ENCODE data around the gene FH. TPM values are rescaled to one million over a fixed set of nuclear protein-coding genes. Genes with fewer than 3 reads are reported as not detected.

Gene FH
- total RNA-seq: 100 to 1,000 TPM; 146 to 181 TPM
- long read RNA-seq, transcript FH-201 (10 exons, 1,797 nt): major isoform, 441 of 449 reads
- long read RNA-seq, partial matches to known transcripts: 1 of 449 reads
- long read RNA-seq, other reads (novel, unspliced or antisense): 7 of 449 reads

DNA sequence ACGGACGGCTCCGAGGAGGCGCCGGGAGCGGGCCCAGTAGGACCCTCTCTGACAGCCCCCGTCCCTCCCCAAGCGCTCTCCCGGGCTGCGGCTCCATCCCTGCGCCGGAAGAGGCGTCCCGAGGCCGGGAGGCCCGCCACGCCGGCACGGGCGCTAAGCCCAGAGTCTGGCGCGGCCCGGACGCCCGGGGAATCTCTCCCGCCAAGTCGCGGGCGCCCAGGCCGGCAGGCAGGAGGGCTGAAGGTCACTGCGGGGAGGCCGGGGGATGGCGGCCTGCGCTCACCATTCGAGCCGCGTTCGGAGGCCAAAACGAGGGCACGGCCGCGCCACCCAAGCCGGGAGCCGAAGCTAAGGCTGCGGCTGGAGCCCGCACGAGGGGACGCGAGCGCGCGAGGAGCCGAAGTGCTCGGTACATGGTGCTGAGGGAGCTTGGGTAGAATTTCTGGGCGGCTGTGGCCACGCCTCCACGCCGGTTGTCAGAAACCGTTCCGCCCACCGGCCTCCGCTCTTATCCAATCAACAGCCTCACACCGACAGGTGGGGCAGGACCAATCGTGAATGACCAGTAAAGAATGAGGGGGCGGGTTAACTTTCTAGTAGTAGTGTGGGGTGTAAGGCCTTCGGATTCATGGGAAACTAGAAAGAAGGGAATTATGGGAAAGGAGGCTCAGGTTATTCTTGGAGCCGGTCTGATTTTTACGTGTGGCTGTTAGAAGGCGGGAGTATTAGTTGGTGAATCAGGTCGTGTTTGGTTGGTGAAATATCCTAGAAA is at the start of gene FH:
Gene FH, minus strand, starts transcription at position 448 of the 772 bp plus-strand sequence. Its CDS starts 33 bp downstream, at position 415.
- ATAC-seq (peak; percentile 99), DNase-seq (peak; percentile 97)
- intact Hi-C loops (cut with DNase I): no loop called here

DNA sequence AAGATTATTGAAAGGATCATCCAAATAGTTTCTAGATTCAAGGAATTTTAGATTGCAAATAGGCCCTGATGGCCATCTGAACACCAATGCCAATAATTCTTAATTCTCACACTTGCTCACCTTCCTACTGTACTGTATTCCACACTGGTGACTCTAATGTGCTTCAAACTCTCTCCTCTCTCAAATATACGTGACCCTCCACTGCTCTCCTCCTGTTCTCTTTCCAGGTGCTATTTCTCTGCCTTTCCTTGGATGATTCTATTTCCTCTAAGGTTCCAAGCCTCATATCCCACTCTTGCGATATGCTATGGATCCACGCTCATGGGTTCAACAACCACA is 41.3 kb upstream of the FH start:
- no peak for ATAC-seq
- intact Hi-C loops (cut with DNase I): no loop called here
- no peak for DNase-seq

DNA sequence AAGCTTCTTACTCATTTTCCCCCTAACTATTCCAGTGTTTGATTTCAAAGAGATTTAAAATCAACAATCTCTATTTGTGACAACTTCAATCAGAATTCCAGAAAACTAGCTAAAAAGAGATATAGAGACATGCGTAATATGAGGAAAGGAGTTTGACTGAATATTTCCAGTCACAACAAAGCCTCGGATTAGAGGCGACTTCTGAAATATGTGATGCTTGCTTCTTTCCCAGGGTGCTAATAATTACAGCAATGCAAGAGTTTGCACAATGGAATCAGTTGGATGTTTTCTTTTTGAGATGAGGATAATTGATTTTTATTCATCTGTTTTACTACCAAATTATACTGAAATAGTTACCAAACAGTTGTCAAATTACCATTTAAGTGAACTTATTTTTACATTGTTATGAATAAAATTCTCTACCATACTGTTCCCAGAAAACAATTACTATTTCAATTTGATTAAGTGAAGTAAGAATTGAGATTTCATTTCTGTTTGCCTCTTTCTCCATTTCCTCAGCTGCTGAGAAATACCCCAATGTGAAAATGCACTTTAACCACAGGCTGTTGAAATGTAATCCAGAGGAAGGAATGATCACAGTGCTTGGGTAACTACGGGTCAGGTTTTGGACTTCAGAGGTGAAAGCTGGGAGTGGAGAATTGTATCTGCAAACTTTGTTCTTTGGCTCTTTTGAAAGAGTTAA is 40.7 kb upstream of the FH start:
- intact Hi-C loops (cut with DNase I): no loop called here

DNA sequence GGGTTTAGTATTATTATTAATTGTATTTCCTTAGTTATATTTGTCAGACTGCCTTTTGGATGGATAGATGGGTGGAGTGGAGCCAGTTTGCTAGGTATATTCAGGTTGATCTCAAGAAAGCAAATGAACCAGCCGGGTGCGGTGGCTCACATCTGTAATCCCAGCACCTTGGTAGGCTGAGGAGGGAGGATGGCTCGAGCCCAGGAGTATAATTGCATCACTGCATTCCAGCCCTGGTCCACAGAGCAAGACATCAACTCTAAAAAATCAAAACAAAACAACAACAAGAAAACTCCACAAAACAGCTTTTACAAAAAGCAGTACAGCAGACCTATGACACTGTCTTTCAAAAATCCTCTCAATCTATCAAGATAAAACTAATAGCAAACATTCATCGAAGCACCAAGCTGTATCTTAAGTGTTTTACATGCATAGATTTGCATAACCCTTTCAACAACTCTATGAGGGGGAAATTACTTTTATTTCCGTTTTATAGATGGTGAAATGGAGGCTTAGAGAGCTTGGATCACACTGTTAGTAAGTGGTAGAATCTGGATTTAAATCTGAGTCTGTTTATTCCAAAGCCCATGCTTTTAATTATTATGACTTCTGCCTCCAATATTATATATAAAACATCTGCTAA is 38.1 kb upstream of the FH start:
- intact Hi-C loops (cut with DNase I): no loop called here
- no peak for DNase-seq
- ATAC-seq: no peak

More for the DNA sequence above, 40.7 kb upstream of the FH start:
- DNase-seq (no peak), ATAC-seq (no peak)

DNA sequence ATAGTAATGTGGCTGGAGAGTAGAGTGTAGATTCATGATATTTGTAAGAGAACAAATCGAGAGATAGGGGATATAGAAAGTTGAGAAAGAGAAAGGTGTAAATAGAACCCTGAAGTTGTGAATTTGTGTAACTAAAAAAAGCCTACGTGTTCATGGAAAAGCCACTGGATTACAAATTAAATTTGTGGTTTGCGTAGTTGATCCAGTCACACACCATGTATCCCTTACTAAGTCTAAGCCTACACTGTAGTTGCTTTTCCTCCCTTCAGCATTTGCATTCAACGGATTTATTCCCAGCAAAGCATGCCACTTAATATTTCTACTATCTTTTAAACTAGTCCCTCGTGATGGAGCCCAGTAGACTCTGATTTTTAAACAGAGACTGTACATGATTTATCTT is 37.5 kb upstream of the FH start:
- DNase-seq (no peak), ATAC-seq (no peak)
- intact Hi-C loops (cut with DNase I): no loop called here

DNA sequence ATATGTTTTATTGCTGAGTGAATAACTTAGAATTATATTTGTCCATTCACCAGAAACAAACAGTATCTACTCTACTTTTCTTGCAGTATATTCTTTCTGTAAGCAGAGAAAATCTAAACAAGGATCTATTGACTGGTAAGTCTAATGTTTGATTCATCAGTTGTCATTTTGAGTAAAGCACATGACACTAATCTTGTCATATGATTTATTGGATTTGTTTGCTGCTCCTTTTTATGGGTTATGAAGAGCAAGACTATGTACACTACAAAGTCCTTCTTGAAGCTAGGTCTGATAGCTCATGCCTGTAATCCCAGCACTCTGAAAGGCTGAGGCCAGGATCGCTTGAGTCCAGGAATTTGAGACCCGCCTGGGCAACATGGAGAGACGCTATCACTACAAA is 36.0 kb upstream of the FH start:
- DNase-seq: no peak
- intact Hi-C loops (cut with DNase I): no loop called here
- no peak for ATAC-seq

DNA sequence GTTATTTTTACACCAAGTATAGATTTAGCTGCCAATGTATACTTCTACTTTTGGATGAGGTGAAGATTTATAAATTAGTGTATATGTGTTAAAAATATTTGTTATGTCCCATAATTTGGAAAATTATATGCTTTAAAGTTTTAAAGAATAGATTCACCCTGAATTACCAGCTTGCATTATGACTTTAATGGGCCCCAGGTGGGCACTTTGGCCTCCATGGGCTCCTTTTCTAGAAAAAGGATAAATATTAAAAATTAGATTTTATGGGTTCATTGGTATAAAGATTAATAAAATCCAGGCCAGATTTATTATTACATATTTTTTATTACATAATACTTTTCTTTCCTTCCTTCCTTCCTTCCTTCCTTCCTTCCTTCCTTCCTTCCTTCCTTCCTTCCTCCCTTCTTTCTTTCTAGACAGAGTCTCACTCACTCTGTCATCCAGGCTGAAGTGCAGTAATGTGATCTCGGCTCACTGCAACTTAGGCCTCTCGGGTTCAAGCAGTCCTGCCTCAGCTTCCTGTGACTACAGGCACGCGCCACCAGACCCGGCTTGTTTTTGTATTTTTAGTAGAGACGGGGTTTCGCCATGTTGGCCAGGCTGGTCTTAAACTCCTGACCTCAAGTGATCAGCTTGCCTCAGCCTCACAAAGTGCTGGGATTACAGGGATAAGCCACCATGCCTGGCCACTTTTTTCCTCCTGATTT is 34.5 kb upstream of the FH start:
- no peak for ATAC-seq
- no peak for DNase-seq
- intact Hi-C loops (cut with DNase I): no loop called here

DNA sequence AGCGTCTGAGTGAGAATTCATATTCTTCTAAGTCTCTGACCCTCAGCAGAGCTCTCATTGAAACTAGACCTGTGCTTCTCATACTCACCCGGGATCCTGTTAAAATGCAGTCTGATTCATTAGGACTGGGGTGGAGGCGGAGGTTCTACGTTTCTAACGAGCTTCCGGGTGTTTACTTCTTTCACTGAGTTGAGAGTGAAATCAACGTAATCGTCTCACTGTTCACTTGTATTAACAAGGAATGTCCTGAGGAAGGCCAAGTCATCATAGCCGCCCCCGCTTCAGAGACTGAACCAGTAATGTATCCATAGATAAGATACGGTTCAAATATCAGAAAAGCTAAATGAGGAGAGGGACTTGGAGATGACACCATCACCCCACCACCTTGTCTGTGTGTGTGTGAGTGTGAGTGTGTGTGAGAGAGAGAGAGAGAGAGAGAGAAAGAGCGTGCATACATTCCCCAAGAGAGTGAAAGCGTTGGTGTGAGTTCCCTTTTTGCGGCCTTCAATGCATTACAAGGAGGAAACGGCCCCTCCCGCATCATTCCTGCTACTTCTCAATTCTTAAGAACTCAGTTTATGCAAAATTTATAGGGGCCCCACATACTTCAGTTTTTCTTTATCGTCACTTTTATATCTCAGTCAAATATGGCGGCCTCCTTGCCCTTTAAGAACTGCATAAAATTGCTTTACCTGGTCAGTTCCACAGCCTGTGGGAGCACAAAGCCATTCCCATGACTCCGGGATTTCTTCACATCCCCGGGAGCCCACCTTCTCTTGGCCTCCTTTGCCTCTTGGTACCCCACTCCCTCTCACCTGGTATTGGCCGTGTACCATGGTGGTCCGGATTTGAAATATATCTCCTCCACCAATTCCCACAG is 32.4 kb upstream of the FH start:
- ATAC-seq: peak; percentile 59 to 63
- peak; percentile 33 for DNase-seq
- intact Hi-C loops (cut with DNase I): no loop called here

DNA sequence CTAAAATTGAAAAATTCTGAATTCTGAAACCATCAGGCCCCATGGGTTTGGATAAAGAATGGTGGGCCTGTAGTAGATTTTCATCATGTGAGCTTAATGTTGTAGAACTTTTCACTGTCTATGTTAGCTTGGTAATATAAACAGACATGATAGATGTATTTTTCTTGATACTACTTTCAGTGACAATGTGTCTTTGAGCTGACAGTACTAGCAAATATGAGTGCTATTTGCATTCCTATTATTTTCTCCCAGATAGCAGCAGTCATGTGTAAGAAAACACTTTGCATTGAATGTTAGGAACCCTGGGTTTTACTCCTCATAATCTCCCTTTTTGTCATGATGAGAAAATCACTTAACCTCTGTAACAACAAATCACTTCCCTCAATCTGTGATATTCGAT is 30.8 kb upstream of the FH start:
- no peak for ATAC-seq

DNA sequence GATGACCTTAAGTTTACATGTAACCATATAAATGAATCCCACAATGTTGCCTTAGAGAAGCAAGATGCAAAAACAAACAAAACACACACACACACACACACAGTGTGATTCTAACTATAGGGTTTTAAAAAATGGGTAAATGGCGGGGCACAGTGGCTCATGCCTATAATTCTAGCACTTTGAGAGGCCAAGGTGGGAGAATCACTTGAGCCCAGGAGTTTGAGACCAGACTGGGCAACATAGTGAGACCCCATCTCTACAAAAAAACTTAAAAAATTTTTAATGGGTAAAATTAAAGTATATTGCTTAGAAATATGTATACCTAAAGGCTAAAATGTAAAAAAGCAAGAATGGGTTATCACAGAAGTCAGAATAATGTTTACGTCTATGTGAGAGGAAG is 28.5 kb upstream of the FH start:
- intact Hi-C loops (cut with DNase I): no loop called here
- DNase-seq (no peak), ATAC-seq (no peak)

More for the DNA sequence above, 30.8 kb upstream of the FH start:
- intact Hi-C loops (cut with DNase I): no loop called here
- DNase-seq: no peak

DNA sequence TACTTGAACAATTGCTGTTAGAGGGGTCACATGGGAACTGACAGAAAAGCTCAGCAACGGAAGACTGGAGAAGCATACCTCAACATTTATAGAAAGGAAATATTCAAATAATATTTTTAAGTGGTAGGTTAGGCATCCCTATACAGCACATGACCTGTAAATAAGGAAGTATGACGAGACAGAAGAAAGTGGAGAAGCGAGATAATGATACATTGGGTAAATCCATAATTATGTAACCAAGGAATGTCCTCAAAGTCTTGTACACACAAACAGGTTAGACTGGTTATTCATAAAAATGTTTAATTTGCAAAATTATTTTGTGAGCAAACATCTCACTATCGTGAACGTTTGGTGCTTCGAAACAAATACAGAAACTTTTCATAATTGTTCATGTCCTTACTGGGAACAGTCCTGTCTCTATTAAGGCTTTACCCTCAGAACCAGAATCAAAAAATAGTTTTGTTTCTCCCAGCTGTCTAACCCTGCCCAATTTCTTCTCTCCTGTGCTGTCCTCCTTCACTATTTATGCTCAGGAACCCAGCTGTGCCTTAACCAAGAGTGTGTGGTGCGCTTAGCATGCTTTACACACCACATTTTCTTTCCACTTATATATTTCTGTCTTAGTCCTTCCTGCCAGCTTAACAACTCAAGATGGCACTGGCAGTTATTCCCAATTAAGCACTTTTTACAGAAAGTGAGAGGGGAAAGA is 22.8 kb upstream of the FH start:
- no peak for ATAC-seq
- no peak for DNase-seq
- intact Hi-C loops (cut with DNase I): no loop called here

DNA sequence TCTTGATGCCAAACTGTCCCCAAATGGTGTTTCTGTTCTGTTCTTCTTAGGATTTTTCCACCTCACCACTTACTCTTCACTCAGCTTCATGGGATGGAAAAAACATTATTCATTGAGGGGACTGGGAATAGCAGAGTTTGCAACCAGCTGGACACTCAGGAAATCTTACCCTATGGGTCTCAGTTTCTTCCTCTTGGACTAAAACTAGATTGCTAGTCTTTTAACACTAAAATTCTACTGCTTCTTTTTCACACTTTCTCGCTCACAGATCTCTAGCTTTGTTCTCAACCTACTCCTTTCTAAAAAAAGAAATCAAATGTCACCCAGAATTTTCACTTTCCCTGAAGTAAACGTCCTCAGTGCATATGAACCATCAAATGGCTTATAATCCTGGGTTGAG is 17.4 kb upstream of the FH start:
- intact Hi-C loops (cut with DNase I): loop anchor here in 1 of 2 donors (10.0 kb wide), 1 partner anchor 88 kb away; no protein-coding TSS in a partner anchor
- no peak for DNase-seq
- no peak for ATAC-seq

DNA sequence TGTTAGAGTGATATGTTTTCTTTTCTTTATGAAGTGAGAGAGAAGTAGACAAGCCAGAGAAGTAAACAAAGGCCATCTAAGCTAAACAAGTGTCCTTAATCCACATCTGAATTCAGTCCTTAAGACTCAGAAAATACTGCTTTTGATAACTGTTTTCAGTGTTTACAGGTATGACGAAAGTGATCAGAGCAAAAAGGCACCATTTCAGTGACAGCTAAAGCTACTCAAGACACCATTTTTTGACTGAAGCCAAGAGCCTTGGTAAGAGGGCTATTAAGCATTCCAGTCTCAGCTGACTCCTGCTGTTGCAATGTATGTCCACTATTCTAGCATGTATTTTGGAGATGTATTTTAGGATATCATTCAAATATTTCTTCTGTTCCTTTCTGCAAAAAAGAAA is 16.7 kb upstream of the FH start:
- intact Hi-C loops (cut with DNase I): loop anchor here in 1 of 2 donors (10.0 kb wide), 1 partner anchor 88 kb away; no protein-coding TSS in a partner anchor
- ATAC-seq: no peak
- no peak for DNase-seq

DNA sequence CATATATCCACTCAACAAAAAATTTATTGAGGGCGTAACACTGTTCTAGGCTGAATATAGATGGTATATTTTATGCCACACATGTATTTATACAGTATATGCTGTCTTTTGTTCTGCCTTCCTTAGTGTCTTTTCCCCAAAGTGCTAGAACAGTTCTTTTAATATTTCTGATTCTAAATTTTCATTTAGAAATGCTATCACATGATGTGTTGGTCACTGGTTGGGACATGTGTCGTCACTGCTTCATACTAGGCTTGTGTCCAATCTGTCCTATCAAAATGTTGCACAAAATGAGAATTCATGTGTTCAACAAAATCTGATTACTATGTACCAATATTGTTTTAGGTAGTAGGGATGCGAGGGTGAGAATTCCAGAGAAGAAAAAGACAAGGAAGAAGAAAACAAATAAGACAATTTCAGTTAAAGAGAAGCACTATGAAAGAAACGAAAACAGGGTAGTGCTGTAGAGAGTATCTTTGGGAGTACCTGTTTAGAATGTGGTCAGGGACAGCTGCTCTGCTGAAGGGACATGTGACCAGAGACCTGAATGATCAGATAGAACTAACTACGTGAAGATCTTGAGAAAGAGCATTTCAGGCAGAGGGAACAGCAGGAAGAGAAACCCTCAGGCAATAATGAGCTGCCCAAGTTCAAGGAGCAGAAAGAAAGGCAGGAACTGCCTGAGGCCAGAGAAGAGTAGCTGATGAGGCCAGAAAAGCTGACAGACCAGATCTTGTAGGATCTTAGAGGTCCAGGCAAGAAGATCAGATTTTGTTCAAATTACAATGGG is 14.0 kb upstream of the FH start:
- no peak for DNase-seq
- intact Hi-C loops (cut with DNase I): loop anchor here (5.0 to 10.0 kb wide), 2 partner anchors 91 to 94 kb away; no protein-coding TSS in a partner anchor
- ATAC-seq: no peak

DNA sequence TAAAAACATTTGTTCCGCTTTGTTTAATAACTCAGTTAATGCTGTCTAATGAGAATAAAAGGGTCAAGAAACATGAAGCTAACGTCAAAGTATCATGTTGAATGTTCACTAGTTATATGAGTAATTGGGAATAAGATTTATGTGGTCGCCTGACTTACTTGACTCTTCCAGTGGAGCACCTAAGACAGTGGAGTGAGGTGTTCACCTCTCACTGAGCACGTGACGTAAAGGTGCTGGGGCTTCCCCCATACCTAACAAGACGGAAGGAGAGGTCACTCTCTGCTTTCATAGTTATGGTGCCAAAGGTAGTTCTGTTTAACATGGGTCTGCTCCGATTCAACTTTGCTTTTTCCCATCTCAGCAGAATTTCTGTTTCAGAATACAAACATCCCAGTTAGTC is 13.3 kb upstream of the FH start:
- ATAC-seq: no peak
- no peak for DNase-seq
- intact Hi-C loops (cut with DNase I): loop anchor here (5.0 to 10.0 kb wide), 2 partner anchors 92 to 94 kb away; no protein-coding TSS in a partner anchor

DNA sequence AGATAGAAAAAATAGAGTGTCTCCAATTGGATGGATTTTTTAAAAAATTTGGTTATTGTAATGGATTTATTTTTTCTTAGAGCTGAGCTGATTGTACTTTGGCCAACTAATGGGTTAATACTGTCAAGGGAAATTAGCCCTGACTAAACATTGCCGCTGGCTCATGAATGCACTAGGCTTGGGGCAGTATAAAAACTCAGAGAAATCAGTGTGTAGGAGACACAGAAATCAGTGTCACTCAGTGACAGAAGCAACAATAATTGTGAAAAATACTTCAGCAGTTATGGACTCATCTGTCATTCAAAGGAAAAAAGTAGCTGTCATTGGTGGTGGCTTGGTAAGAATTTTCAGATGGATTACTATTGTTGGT is 12.6 kb upstream of the FH start, which contains the start of gene KMO:
Gene KMO, plus strand, starts transcription at position 217 of the 370 bp plus-strand sequence. Its CDS starts 67 bp downstream, at position 284.
- ATAC-seq: peak in 1 of 2 donors; percentile 65
- intact Hi-C loops (cut with DNase I): loop anchor here (5.0 to 10.0 kb wide), 2 partner anchors 93 to 95 kb away; no protein-coding TSS in a partner anchor
- no peak for DNase-seq

Measured in left cardiac atrium (tissue), 4 donors.